ENCODE measurements around the gene ELOVL3.
A peak's percentile ranks its signal among the peaks of the same experiment; 100 is the strongest.
"Not testable (repeated sequence)": the region's sequence is repeated elsewhere in the genome, so short reads cannot be mapped to it uniquely, and the experiment has no call there.

Gene ELOVL3, protein sequence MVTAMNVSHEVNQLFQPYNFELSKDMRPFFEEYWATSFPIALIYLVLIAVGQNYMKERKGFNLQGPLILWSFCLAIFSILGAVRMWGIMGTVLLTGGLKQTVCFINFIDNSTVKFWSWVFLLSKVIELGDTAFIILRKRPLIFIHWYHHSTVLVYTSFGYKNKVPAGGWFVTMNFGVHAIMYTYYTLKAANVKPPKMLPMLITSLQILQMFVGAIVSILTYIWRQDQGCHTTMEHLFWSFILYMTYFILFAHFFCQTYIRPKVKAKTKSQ

GRCh38 chr10:102225646-102226541 is at the start of gene ELOVL3:
ELOVL3 (plus strand) TSS chr10:102226299; CDS start chr10:102226549, 250 bp downstream.
- DNase-seq = peak; percentile 79

- no peak for DNase-seq
Observed at GRCh38 chr10:102184606-102185005, 41.5 kb upstream of the ELOVL3 start.

- no peak for DNase-seq
Observed at GRCh38 chr10:102185272-102185671, 40.8 kb upstream of the ELOVL3 start.

GRCh38 chr10:102185811-102186527 is 40.1 kb upstream of the ELOVL3 start:
- DNase-seq = no peak

GRCh38 chr10:102188298-102188940 is 37.7 kb upstream of the ELOVL3 start:
- DNase-seq = no peak

DNA sequence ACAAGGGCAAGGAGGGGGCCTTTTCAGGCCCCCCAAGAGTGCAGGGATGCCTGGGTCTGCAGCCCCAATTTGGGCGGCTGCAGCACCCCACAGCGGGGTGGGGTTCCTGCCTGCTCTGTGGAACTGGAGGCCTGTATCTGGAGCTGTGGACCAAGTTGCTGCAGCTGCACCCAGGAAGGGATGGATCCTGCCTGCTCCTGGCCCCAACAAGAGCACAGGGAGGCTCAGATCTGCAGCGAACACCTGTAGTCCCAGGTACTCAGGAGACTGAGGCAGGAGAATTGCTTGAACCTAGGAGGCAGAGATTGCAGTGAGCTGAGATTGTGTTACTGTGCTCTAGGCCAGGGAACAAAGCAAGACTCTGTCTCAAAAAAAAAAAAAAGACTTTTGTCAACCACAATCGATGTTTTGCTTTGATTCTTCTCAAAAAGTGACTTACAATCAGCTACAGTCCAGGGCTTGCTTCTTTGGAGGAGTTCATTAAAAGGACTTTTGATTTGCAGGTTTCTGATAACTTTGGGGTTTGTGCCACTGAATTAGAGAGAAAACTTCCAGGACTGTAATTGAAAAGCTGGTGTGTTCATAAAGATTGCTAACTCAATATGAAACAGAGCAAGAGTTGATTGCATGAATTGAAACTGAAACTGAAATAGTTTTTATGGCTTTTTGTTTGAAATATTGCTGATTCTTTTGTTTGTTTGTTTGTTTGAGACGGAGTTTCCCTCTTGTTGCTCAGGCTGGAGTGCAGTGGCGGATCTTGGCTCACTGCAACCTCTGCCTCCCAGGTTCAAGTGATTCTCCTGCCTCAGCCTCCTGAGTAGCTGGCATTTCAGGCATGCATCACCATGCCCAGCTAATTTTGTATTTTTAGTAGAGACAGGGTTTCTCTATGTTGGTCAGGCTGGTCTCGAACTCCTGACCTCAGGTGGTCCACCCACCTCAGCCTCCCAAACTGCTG is 36.9 kb upstream of the ELOVL3 start:
- DNase-seq = not testable (repeated sequence)

- DNase-seq = no peak
Observed at GRCh38 chr10:102191956-102192355, 34.1 kb upstream of the ELOVL3 start.

GRCh38 chr10:102195296-102195870 is 30.7 kb upstream of the ELOVL3 start:
- DNase-seq = no peak

DNA sequence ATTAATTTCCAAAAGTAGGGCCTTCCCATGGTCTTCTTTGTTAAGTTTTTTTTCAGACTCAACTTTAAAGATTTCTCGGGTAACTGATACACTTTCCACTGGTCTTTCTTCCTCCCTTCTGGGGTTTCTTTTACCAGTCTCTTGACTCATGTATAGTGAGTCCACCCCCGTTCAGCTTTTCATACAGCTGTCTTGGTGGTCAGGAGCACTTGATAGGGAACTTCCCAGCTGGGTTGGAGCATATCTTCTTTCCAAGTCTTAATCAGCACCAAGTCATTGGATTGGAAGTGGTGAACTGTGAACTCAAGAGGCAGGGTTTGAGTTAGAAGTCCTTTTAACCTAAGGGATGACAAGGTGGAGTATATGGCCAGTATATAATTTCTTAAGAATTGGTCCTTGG is 29.2 kb upstream of the ELOVL3 start:
- no peak for DNase-seq

DNA sequence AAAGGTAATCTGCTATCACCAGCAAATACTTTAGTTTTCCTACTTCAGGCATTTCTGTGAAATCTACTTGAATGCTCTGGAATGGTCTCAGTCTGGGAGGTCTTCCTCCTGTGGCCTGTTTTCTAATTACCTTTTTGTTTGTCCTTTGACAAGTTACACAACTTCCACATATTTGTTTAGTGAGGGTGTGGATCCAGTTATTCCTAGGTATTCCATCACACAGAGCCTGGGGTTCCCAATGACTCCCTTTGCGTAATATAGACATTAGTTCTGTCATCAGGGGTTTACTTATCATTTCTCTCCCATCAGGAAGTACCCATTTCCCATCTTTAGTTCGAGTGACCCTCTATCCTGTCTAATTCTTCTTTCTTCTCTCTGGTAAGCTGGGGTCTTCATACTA is 28.1 kb upstream of the ELOVL3 start:
- DNase-seq = no peak

DNA sequence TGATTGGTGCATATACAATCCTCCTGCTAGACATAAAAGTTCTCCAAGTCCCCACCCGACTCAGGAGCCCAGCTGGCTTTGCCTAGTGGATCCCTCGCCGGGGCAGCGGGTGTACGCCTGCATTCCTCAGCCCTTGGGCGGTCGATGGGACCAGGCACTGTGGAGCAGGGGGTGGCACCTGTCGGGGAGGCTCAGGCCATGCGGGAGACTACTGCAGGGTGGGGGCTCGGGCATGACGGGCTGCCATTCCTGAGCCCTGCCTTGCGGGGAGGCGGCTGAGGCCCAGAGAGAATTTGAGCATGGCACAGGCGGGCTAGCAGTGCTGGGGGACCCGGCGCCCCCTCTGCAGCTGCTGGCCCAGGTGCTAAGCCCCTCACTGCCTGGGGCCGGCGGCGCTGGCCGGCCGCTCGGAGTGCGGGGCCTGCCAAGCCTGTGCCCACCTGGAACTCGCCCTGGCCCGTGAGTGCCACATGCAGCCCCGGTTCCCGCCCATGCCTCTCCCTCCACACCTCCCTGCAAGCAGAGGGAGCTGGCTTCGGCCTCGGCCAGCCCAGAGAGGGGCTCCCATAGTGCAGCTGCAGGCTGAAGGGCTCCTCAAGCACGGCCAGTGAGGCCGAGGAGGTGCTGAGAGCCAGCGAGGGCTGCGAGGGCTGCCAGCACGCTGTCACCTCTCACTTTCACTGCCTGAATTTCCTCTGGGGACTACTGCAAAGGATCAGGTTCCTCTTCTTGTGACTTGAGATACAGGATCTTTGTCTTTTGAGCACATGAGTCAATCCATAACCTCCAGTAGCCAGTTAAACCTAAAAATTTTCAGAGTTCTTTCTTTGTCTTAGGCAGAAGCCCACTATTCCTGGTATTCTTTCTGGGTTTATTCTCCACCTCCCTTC is 25.1 kb upstream of the ELOVL3 start:
- DNase-seq = no peak

GRCh38 chr10:102202386-102202785 is 23.7 kb upstream of the ELOVL3 start:
- no peak for DNase-seq

DNA sequence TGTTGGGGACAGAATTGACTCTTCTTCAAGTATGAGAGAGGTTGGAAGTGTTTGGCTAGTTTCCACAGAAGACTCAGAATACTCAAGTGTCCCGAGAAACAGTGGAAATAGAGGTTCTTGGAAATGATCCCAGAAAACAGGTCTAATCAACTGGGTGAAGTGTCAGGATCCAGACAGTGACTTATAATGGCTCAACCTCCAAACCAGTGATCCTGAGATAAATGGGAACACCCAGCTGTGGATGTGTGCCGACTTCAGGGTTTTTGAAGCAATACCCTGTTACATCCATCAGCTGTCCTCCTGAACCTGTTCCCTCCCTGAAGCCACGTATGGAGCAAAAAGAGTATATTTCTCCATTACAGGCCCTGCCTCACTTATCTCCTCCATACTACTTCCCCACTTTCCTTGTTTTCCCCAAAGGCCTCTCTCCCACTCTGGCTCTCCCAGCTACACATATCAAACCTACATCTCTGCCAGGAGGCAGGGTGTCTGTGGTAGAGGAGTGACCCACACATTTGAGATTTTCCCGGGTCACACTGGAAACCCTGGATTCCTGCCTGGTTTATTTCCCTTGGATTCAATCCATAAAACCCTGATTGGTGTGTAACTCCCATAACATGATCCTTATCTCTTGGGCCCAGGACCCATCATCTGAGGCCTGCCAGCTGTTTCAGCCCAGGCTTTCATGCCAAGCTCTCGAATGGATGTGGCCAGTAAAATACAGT is 17.6 kb upstream of the ELOVL3 start:
- no peak for DNase-seq

DNA sequence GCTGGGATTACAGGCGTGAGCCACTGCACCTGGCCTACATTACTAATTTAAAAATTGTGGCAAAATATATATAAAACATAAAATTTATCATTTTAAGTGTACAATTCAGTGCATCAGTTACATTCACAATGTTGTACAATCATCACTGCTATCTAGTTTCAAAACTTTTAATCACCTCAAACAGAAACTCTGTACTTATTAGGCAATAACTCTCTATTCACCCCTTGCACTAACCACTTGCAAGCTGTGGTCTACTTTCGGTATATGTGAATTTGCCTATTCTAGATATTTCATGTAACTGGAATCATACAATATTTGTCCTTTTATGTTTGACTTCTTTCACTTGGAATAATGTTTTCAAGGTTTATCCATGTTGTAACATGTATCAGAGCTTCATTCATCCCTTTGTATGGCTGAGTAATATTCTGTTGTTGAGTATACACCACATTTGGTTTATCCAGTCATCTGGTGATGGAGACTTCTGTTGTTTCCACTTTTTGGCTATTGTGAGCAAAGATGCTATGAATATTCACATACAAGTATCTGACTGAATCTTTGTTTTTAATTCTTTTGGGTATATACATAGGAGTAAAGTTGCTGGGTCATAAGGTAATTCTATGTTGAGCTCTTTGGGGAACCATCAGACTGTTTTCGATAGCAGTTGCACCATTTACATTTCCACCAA is 14.3 kb upstream of the ELOVL3 start:
- no peak for DNase-seq

DNA sequence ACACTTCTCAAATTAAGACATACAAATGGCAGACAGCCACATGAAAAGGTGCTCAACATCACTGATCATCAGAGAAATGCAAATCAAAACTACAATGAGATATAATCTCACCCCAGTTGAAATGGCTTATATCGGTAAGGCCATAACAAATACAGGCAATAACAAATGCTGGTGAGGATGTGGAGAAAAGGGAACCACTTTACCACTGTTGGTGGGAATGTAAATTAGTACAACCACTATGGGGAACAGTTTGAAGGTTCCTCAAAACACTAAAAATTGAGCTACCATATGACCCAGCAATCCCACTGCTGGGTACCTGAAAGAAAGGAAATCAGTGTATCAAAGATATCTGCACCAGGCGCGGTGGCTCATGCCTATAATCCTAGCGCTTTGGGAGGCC is 12.5 kb upstream of the ELOVL3 start:
- not testable (repeated sequence) for DNase-seq

- DNase-seq = no peak
Observed at GRCh38 chr10:102219370-102219769, 6.7 kb upstream of the ELOVL3 start.

DNA sequence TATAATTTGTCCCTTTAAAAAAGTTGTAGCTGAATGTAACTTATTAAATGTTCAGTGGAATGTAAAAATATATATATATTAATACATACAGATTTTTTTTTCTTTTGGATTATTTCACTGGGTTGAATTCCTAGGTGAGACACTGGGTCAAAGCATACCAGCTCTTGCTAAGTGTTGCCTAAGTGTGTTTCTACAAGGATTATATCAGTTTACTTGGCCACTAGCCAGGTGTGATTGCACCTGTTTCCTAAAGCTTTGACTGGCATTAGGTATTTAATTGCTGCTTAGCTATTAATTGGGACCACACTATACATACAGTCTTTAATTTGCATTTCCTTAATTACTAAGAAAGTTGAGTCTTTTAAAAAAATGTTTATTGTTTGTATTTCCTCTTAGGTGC is 5.5 kb upstream of the ELOVL3 start:
- no peak for DNase-seq

- no peak for DNase-seq
Observed at GRCh38 chr10:102222797-102223196, 3.3 kb upstream of the ELOVL3 start.

GRCh38 chr10:102226542-102226870 is 407 bp downstream of the ELOVL3 start:
- DNase-seq = no peak
